Neural cell (in vitro differentiated cells): ENCODE measurements around the gene UBA1. TPM values are rescaled to one million over a fixed set of nuclear protein-coding genes. Genes with fewer than 3 reads are reported as not detected.
"Not testable (repeated sequence)": the region's sequence is repeated elsewhere in the genome, so short reads cannot be mapped to it uniquely, and the experiment has no call there.

ENCODE experiments used
- H2AFZ ChIP-seq: fragments of 200-600, 300-800 bp; sonication (generic), shearing (Covaris generic); 2 replicates; pipeline ENCODE4 v1.6.0; 2014; ENCODE audit warnings: low read depth, mild to moderate bottlenecking, antibody characterized with exemption, low read length, moderate library complexity
- H3F3A ChIP-seq: fragments of 200-600 bp; shearing (Covaris generic); 2 replicates; pipeline ENCODE4 v1.6.1; 2016; ENCODE audit warnings: mild to moderate bottlenecking, moderate library complexity, mixed read lengths, antibody characterized with exemption, low read length; ENCODE audit not compliant: insufficient read depth, poor library complexity, severe bottlenecking
- H3K27ac ChIP-seq: fragments of 200-600, 300-800 bp; sonication (generic), shearing (Covaris generic); 2 replicates; pipeline ENCODE4 v1.5.1; 2014; ENCODE audit warnings: mild to moderate bottlenecking, low read length, moderate library complexity
- H3K27me3 ChIP-seq: fragments of 300-800, 200-600 bp; sonication (generic), shearing (Covaris generic); 2 replicates; pipeline ENCODE4 v1.6.0; 2014; ENCODE audit warnings: mild to moderate bottlenecking, low read depth, low read length, moderate library complexity; ENCODE audit not compliant: insufficient read depth
- H3K36me3 ChIP-seq: fragments of 300-800, 200-600 bp; sonication (generic), shearing (Covaris generic); 2 replicates; pipeline ENCODE4 v1.5.1; 2014; ENCODE audit warnings: mild to moderate bottlenecking, antibody characterized with exemption, low read length, moderate library complexity; ENCODE audit not compliant: insufficient read depth
- H3K4me2 ChIP-seq: fragments of 300-800, 200-600 bp; sonication (generic), shearing (Covaris generic); 2 replicates; pipeline ENCODE4 v1.6.0; 2014; ENCODE audit warnings: mild to moderate bottlenecking, low read length
- H3K4me3 ChIP-seq: fragments of 300-800, 200-600 bp; sonication (generic), shearing (Covaris generic); 2 replicates; pipeline ENCODE4 v1.5.1; 2014; ENCODE audit warnings: mild to moderate bottlenecking, low read length, moderate library complexity
- H3K79me2 ChIP-seq: fragments of 200-600 bp; shearing (Covaris generic); replicated peaks from 2 replicates; pipeline ENCODE4 v1.6.0; 2014; ENCODE audit warnings: mild to moderate bottlenecking, low read length, moderate library complexity; ENCODE audit not compliant: insufficient read depth
- H3K9ac ChIP-seq: fragments of 300-800, 200-600 bp; sonication (generic), shearing (Covaris generic); 2 replicates; pipeline ENCODE4 v1.6.1; 2016; ENCODE audit warnings: mild to moderate bottlenecking, low read length, mixed read lengths
- H3K9me2 ChIP-seq: fragments of 200-600 bp; shearing (Covaris generic); 2 replicates; pipeline ENCODE4 v1.6.1; 2016; ENCODE audit warnings: mild to moderate bottlenecking, low read length, mixed read lengths; ENCODE audit not compliant: insufficient read depth
- H3K9me3 ChIP-seq: fragments of 200-600, 300-800 bp; sonication (generic), shearing (Covaris generic); 2 replicates; pipeline ENCODE4 v1.6.1; 2016; ENCODE audit warnings: mild to moderate bottlenecking, mixed run types, low read length, moderate library complexity, mixed read lengths
- H4K20me1 ChIP-seq: fragments of 200-600 bp; shearing (Covaris generic); 2 replicates; pipeline ENCODE4 v1.6.1; 2016; ENCODE audit warnings: mild to moderate bottlenecking, mixed run types; ENCODE audit not compliant: insufficient read depth
- CTCF ChIP-seq: fragments of 450-650 bp; IDR thresholded peaks from 2 replicates; pipeline ENCODE4 v1.5.1; 2014; ENCODE audit warnings: antibody characterized with exemption, mild to moderate bottlenecking, moderate library complexity; ENCODE audit not compliant: poor library complexity, severe bottlenecking
- EP300 ChIP-seq: fragments of 450-650 bp; conservative IDR thresholded peaks from 2 replicates; pipeline ENCODE4 v1.6.1; 2014; ENCODE audit warnings: antibody characterized with exemption, mild to moderate bottlenecking, moderate library complexity; ENCODE audit not compliant: poor library complexity, severe bottlenecking
- EZH2 ChIP-seq: fragments of 200-600, 300-800 bp; shearing (Covaris generic), sonication (generic); IDR thresholded peaks from 2 replicates; pipeline ENCODE4 v1.6.1; 2014; ENCODE audit warnings: antibody characterized with exemption, low read length, borderline replicate concordance, mild to moderate bottlenecking; ENCODE audit not compliant: insufficient read depth, poor library complexity, severe bottlenecking
- MXI1 ChIP-seq: fragments of 450-650 bp; conservative IDR thresholded peaks from 2 replicates; pipeline ENCODE4 v1.6.1; 2014; ENCODE audit warnings: antibody characterized with exemption, mild to moderate bottlenecking; ENCODE audit not compliant: poor library complexity, severe bottlenecking
- POLR2AphosphoS5 ChIP-seq: IDR thresholded peaks from 2 replicates; pipeline ENCODE4 v1.6.1; 2012
- RAD21 ChIP-seq: fragments of 450-650 bp; conservative IDR thresholded peaks from 2 replicates; pipeline ENCODE4 v1.6.1; 2014; ENCODE audit warnings: antibody characterized with exemption, mild to moderate bottlenecking, moderate library complexity
- REST ChIP-seq: IDR thresholded peaks from 2 replicates; pipeline ENCODE4 v1.6.1; 2012; ENCODE audit warnings: borderline replicate concordance
- SMC3 ChIP-seq: fragments of 450-650 bp; conservative IDR thresholded peaks from 2 replicates; pipeline ENCODE4 v1.6.1; 2014; ENCODE audit warnings: antibody characterized with exemption, mild to moderate bottlenecking, moderate library complexity; ENCODE audit not compliant: poor library complexity
- TAF1 ChIP-seq: IDR thresholded peaks from 2 replicates; pipeline ENCODE4 v1.6.1; 2012; ENCODE audit warnings: low read depth
- polyA plus RNA-seq: library from polyadenylated mRNA; depleted of rRNA; stranded (reverse); fragments of >200 nt; gene quantifications from 2 replicates; pipeline ENCODE4 v1.2.3, GENCODE V29; 2014

UBA1 gene
- polyA plus RNA-seq, 1 donor from 2014 or later = 132 TPM

- Histone ChIP-seq H3K79me2 (no peaks in the 10 kb centered on the region), H3K27ac (no peak overlapping the region), H3K27me3 (no peaks in the 10 kb centered on the region), H3K4me2 (no peak overlapping the region), H3K9ac (no peak overlapping the region), H3F3A (no peaks in the 10 kb centered on the region), H3K36me3 (no peaks in the 10 kb centered on the region), H2AFZ (no peak overlapping the region), H3K4me3 (no peak overlapping the region), H3K9me3 (no peaks in the 10 kb centered on the region), H4K20me1 (no peaks in the 10 kb centered on the region), H3K9me2 (no peaks in the 10 kb centered on the region)
- TF ChIP-seq EP300 (no peak), POLR2AphosphoS5 (no peak), SMC3 (no peak), RAD21 (no peak), TAF1 (no peak), REST (no peak), CTCF (no peak), MXI1 (no peak), EZH2 (no peak)
Observed at GRCh38 chrX:47250017-47250347, 56.4 kb downstream of the UBA1 start.

GRCh38 chrX:47257620-47258019, 64.0 kb downstream of the UBA1 start:
- H3K36me3 ChIP-seq, H3K9me2 ChIP-seq, H3K9ac ChIP-seq, H4K20me1 ChIP-seq, H3K4me3 ChIP-seq, H3F3A ChIP-seq, H3K79me2 ChIP-seq, H3K27me3 ChIP-seq, H3K9me3 ChIP-seq, H3K27ac ChIP-seq, H3K4me2 ChIP-seq, H2AFZ ChIP-seq: not testable (repeated sequence)

Other genes starting within 250 kb of the UBA1 start
- 1.5 TPM in 1 of 2 replicates, not detected in the other for gene RGN, start 115.4 kb upstream of the UBA1 start, polyA plus RNA-seq
- gene NDUFB11, start 49.1 kb upstream of the UBA1 start, polyA plus RNA-seq = 184 and 195 TPM in 2 replicates
- gene RBM10, start 48.6 kb upstream of the UBA1 start, polyA plus RNA-seq = 53.1 and 64.9 TPM in 2 replicates
- 97.8 and 99.0 TPM in 2 replicates for gene CDK16, start 24.9 kb downstream of the UBA1 start, polyA plus RNA-seq
- gene USP11, start 39.2 kb downstream of the UBA1 start, polyA plus RNA-seq = 184 and 215 TPM in 2 replicates
- 3.5 and 3.8 TPM in 2 replicates for gene ZNF157, start 176.7 kb downstream of the UBA1 start, polyA plus RNA-seq